Mucosa of gallbladder (tissue), 1 donor: ENCODE measurements around the gene ZBTB49. TPM values are rescaled to one million over a fixed set of nuclear protein-coding genes. Genes with fewer than 3 reads are reported as not detected.

Experiments
- DNase-seq: peaks from one replicate; pipeline ENCODE4 v3.0.0-alpha.2; 2020; ENCODE audit warnings: low spot score
- total RNA-seq: library from RNA; stranded (reverse); gene quantifications from one replicate; pipeline ENCODE4 v1.2.1, GENCODE V29; 2021
- donor health status: DM: no; HTN: no; CAD: no.

ZBTB49 gene
- total RNA-seq, 1 donor from 2014 or later, result 5.8 TPM

- no peak for DNase-seq
Observed at GRCh38 chr4:4277531-4277930, 12.5 kb upstream of the ZBTB49 start.

- no peak for DNase-seq
Observed at GRCh38 chr4:4281787-4282186, 8.3 kb upstream of the ZBTB49 start.

- DNase-seq, result no peak
Observed at GRCh38 chr4:4284827-4285618, 5.0 kb upstream of the ZBTB49 start.

GRCh38 chr4:4288098-4288497, 2.0 kb upstream of the ZBTB49 start:
- no peak for DNase-seq

- no peak for DNase-seq
Observed at GRCh38 chr4:4289055-4289454, 996 bp upstream of the ZBTB49 start.

- DNase-seq, result no peak
Observed at GRCh38 chr4:4289597-4289940, 482 bp upstream of the ZBTB49 start.

GRCh38 chr4:4293279-4293678, 3.2 kb downstream of the ZBTB49 start:
- DNase-seq, result no peak

- DNase-seq, result no peak
Observed at GRCh38 chr4:4296283-4296846, 6.3 kb downstream of the ZBTB49 start.

GRCh38 chr4:4299006-4299405, 9.0 kb downstream of the ZBTB49 start:
- no peak for DNase-seq

GRCh38 chr4:4302001-4302400, 11.9 kb downstream of the ZBTB49 start:
- DNase-seq, result no peak

- no peak for DNase-seq
Observed at GRCh38 chr4:4302416-4302815, 12.4 kb downstream of the ZBTB49 start.

GRCh38 chr4:4306920-4307319, 16.9 kb downstream of the ZBTB49 start:
- DNase-seq, result no peak

GRCh38 chr4:4308800-4309441, 18.9 kb downstream of the ZBTB49 start:
- DNase-seq, result no peak

GRCh38 chr4:4311193-4311592, 21.1 kb downstream of the ZBTB49 start:
- DNase-seq, result no peak

GRCh38 chr4:4315461-4316149, 25.6 kb downstream of the ZBTB49 start:
- DNase-seq, result no peak

GRCh38 chr4:4316150-4316495, 26.1 kb downstream of the ZBTB49 start:
- no peak for DNase-seq

GRCh38 chr4:4317496-4318232, 27.6 kb downstream of the ZBTB49 start:
- no peak for DNase-seq

GRCh38 chr4:4320528-4320927, 30.5 kb downstream of the ZBTB49 start:
- DNase-seq, result no peak

GRCh38 chr4:4320951-4321714, 31.1 kb downstream of the ZBTB49 start:
- DNase-seq, result no peak

- DNase-seq, result no peak
Observed at GRCh38 chr4:4321951-4322688, 32.1 kb downstream of the ZBTB49 start.
